ENCODE results near the gene CASP9. TPM values are rescaled to one million over a fixed set of nuclear protein-coding genes. Genes with fewer than 3 reads are reported as not detected.

Gene CASP9
- total RNA-seq, 1 donor from 2014 or later: 8.5 TPM

- Histone ChIP-seq H3K9ac (ENCODE audit: low read length) (peak overlapping the region; percentile 90), H3K4me2 (ENCODE audit: low read length) (peak overlapping the region; percentile 94), H3K4me1 (ENCODE audit: insufficient read depth, low read length) (peaks cover 18% of the 10 kb centered on the region), H3K9me3 (ENCODE audit: insufficient read depth, low read depth, low read length) (no peaks in the 10 kb centered on the region), H3K27ac (ENCODE audit: low read depth, low read length) (peak overlapping the region; percentile 80), H3K79me2 (ENCODE audit: insufficient read depth, low read length) (peaks cover 21% of the 10 kb centered on the region), H2AFZ (ENCODE audit: low read depth, low read length) (peak overlapping the region; percentile 95), H4K20me1 (ENCODE audit: insufficient read depth, low read length) (peaks cover 5% of the 10 kb centered on the region), H3K27me3 (ENCODE audit: insufficient read depth, low read length) (no peaks in the 10 kb centered on the region), H3K36me3 (ENCODE audit: insufficient read depth, low read length) (no peaks in the 10 kb centered on the region), H3K4me3 (ENCODE audit: insufficient read depth, low read depth, low read length) (peak overlapping the region; percentile 81)
- no peak for TF ChIP-seq EZH2 (IDR thresholded peaks at IDR 0.05; ENCODE audit: insufficient read depth, low read length)
- no peak for TF ChIP-seq CTCF (IDR thresholded peaks at IDR 0.05; ENCODE audit: insufficient read depth, low read depth, low read length)
- Mint-ChIP-seq H3K4me1 (ENCODE audit: low read depth, unreplicated experiment) (peaks cover 6% of the 10 kb centered on the region), H3K27ac (ENCODE audit: unreplicated experiment) (peak overlapping the region; percentile 89), H3K9me3 (ENCODE audit: unreplicated experiment) (no peaks in the 10 kb centered on the region), H3K27me3 (ENCODE audit: low read depth, unreplicated experiment) (no peaks in the 10 kb centered on the region), H3K4me3 (ENCODE audit: unreplicated experiment) (peak overlapping the region; percentile 86), H3K36me3 (ENCODE audit: low read depth, unreplicated experiment) (peaks cover 3% of the 10 kb centered on the region)
- DNase-seq (ENCODE audit: low read depth) (no peak), FAIRE-seq (no peak)
Observed at GRCh38 chr1:15526021-15526489, 2.0 kb upstream of the CASP9 start.

GRCh38 chr1:15525050-15526020, 1.3 kb upstream of the CASP9 start:
- Histone ChIP-seq H3K36me3 (ENCODE audit: insufficient read depth, low read length) (no peaks in the 10 kb centered on the region), H4K20me1 (ENCODE audit: insufficient read depth, low read length) (peaks cover 5% of the 10 kb centered on the region), H2AFZ (ENCODE audit: low read depth, low read length) (peak overlapping the region; percentile 95), H3K79me2 (ENCODE audit: insufficient read depth, low read length) (peaks cover 19% of the 10 kb centered on the region), H3K4me3 (ENCODE audit: insufficient read depth, low read depth, low read length) (peak overlapping the region; percentile 81), H3K27me3 (ENCODE audit: insufficient read depth, low read length) (no peaks in the 10 kb centered on the region), H3K4me2 (ENCODE audit: low read length) (peak overlapping the region; percentile 94), H3K9ac (ENCODE audit: low read length) (peak overlapping the region; percentile 90), H3K27ac (ENCODE audit: low read depth, low read length) (peak overlapping the region; percentile 80), H3K4me1 (ENCODE audit: insufficient read depth, low read length) (peaks cover 18% of the 10 kb centered on the region), H3K9me3 (ENCODE audit: insufficient read depth, low read depth, low read length) (no peaks in the 10 kb centered on the region)
- H3K4me1 Mint-ChIP-seq (ENCODE audit: low read depth, unreplicated experiment): peaks cover 6% of the 10 kb centered on the region
- H3K27ac Mint-ChIP-seq (ENCODE audit: unreplicated experiment): peak overlapping the region; percentile 98
- no peaks in the 10 kb centered on the region for H3K36me3 Mint-ChIP-seq (ENCODE audit: low read depth, unreplicated experiment)
- no peak for FAIRE-seq
- peak overlapping the region; percentile 86 for H3K4me3 Mint-ChIP-seq (ENCODE audit: unreplicated experiment)
- TF ChIP-seq CTCF (IDR thresholded peaks at IDR 0.05; ENCODE audit: insufficient read depth, low read depth, low read length) (no peak), EZH2 (IDR thresholded peaks at IDR 0.05; ENCODE audit: insufficient read depth, low read length) (no peak)
- H3K9me3 Mint-ChIP-seq (ENCODE audit: unreplicated experiment): no peaks in the 10 kb centered on the region
- no peaks in the 10 kb centered on the region for H3K27me3 Mint-ChIP-seq (ENCODE audit: low read depth, unreplicated experiment)
- no peak for DNase-seq (ENCODE audit: low read depth)
